Ovary (tissue), 3 donors: ENCODE data around the gene ZNF672.

Source experiments
- EP300 ChIP-seq: sonication (generic); formaldehyde crosslinking; IDR thresholded peaks from one replicate; pipeline ENCODE4 v1.6.1; 2017; ENCODE audit warnings: antibody characterized with exemption
- POLR2A ChIP-seq: fragments of 450-650 bp; IDR thresholded peaks from one replicate; pipeline ENCODE4 v1.6.1; 2017; ENCODE audit warnings: antibody characterized with exemption, mild to moderate bottlenecking, moderate library complexity
- TF ChIP-seq, protein P1 (sequence below), 3 donors: fragments of 450-650 bp in 2 of 3; fragments of 200-600 bp in 1 of 3; IDR thresholded peaks; one replicate each; pipeline versions ENCODE4 v1.5.1 to v1.8.0; 2016 to 2022; ENCODE audit warnings: antibody characterized with exemption in 3 of 3, mild to moderate bottlenecking in 1 of 3
- donor health status: DM: no; HTN: no; CAD: no.

DNA sequence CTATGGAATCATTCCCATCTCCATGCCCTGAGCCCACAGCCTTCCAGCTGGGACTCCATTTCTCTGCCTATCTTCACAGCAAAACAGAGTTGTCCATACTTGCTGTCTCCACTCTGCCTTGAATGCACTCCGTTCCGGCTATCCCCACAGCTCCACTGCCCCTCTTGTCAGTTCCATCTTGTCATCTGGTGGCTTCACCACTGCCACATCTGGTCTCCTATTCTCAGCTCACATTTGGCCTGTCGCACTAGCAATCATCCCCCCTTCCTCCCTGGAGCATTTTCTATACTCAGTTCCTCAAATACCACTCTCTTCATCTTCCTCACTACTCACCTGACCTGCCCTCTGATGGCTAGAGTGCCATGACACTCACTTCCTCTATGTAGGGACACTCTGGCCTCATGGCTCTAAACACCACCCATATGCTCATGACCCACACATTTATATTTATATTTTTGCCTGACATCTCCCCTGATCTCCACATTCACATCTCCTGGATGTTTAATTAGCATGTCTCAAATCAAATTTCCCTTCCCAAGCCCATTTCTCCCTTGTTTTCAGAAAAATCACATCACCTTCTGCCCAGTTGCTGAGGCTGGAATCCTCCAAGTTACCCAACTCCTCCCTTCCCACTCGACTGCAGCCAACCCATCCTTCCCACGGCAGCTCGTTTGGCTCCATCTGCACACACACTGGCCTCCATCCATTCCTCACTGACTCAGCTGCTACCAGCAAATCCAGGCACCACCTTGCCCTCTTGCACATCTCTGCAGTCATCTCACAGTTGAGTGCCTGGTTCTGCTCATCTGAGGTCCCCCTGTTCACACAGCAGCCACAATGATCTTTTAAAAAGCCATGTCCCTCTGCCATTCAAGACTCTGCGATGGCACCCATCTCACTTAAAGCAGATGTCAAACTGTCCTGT is 14.7 kb downstream of the ZNF672 start:
- TF ChIP-seq, protein P1, sequence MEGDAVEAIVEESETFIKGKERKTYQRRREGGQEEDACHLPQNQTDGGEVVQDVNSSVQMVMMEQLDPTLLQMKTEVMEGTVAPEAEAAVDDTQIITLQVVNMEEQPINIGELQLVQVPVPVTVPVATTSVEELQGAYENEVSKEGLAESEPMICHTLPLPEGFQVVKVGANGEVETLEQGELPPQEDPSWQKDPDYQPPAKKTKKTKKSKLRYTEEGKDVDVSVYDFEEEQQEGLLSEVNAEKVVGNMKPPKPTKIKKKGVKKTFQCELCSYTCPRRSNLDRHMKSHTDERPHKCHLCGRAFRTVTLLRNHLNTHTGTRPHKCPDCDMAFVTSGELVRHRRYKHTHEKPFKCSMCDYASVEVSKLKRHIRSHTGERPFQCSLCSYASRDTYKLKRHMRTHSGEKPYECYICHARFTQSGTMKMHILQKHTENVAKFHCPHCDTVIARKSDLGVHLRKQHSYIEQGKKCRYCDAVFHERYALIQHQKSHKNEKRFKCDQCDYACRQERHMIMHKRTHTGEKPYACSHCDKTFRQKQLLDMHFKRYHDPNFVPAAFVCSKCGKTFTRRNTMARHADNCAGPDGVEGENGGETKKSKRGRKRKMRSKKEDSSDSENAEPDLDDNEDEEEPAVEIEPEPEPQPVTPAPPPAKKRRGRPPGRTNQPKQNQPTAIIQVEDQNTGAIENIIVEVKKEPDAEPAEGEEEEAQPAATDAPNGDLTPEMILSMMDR (IDR thresholded peaks at IDR 0.05): no peak
- TF ChIP-seq POLR2A (no peak), EP300 (no peak)
